IMR-90 (cell line): Measurements from ENCODE around the gene GTF2A1L. TPM values are rescaled to one million over a fixed set of nuclear protein-coding genes. Genes with fewer than 3 reads are reported as not detected.
A peak's percentile ranks its signal among the peaks of the same experiment; 100 is the strongest.

ENCODE experiments used
- ATAC-seq: fragments of 200-7000 bp; cut with Tn5 transposase; 2 replicates; pipeline ENCODE4 v1.9.1; 2020; ENCODE audit warnings: low read depth, mild to moderate bottlenecking, moderate library complexity
- BruUV-seq: library from RNA; stranded (reverse); fragments of 400-500 nt; replicated peaks from 2 replicates; lab custom pipeline; 2021; lab: Mats Ljungman, UMichigan
- CTCF ChIA-PET: fragments of 300-600 bp; formaldehyde crosslinking; extraction: SDS; loops from one replicate; lab custom pipeline; 2021; ENCODE audit warnings: antibody characterized with exemption; lab: Yijun Ruan, JAX
- POLR2A ChIA-PET: fragments of 300-600 bp; sonication (Branson Sonifier 250); formaldehyde crosslinking; loops from one replicate; lab custom pipeline; 2022; ENCODE audit warnings: antibody characterized with exemption; ENCODE audit not compliant: unreplicated experiment; lab: Charles Lee
- DNase-seq: peaks from one replicate; pipeline ENCODE4 v3.0.0; 2013
- H2AFZ ChIP-seq: replicated peaks from 2 replicates; pipeline ENCODE3; 2013; ENCODE audit warnings: low read length, mild to moderate bottlenecking; ENCODE audit not compliant: poor library complexity
- H2AK5ac ChIP-seq: 2 replicates; pipeline ENCODE4 v1.6.1; 2013; ENCODE audit warnings: low read depth, low read length, inconsistent platforms
- H2AK9ac ChIP-seq: replicated peaks from 2 replicates; pipeline ENCODE3; 2013; ENCODE audit warnings: mild to moderate bottlenecking, low read depth, low read length, moderate library complexity; ENCODE audit not compliant: poor library complexity
- H2BK120ac ChIP-seq: 2 replicates; pipeline ENCODE4 v1.6.1; 2013; ENCODE audit warnings: low read depth, low read length, inconsistent platforms
- H2BK15ac ChIP-seq: 3 replicates; pipeline ENCODE4 v1.6.1; 2013; ENCODE audit warnings: low read depth, low read length, inconsistent platforms
- H2BK20ac ChIP-seq: 2 replicates; pipeline ENCODE4 v1.6.1; 2013; ENCODE audit warnings: low read depth, mild to moderate bottlenecking, inconsistent platforms, low read length, moderate library complexity
- H2BK5ac ChIP-seq: 2 replicates; pipeline ENCODE4 v1.6.1; 2013; ENCODE audit warnings: mild to moderate bottlenecking, low read depth, low read length, inconsistent platforms; ENCODE audit not compliant: poor library complexity, severe bottlenecking
- H3K14ac ChIP-seq: replicated peaks from 2 replicates; pipeline ENCODE4 v1.6.1; 2013; ENCODE audit warnings: low read depth, low read length, inconsistent platforms
- H3K18ac ChIP-seq: 2 replicates; pipeline ENCODE4 v1.6.1; 2013; ENCODE audit warnings: low read depth, low read length, control low read depth
- H3K23ac ChIP-seq: 2 replicates; pipeline ENCODE4 v1.6.1; 2013; ENCODE audit warnings: low read depth, low read length, inconsistent platforms
- H3K27ac ChIP-seq: 2 replicates; pipeline ENCODE4 v1.5.1; 2013; ENCODE audit warnings: mild to moderate bottlenecking, control low read depth, low read length; ENCODE audit not compliant: insufficient read depth
- H3K27me3 ChIP-seq: 2 replicates; pipeline ENCODE4 v1.6.1; 2013; ENCODE audit warnings: low read length; ENCODE audit not compliant: control insufficient read depth, insufficient read depth
- H3K36me3 ChIP-seq: 2 replicates; pipeline ENCODE4 v1.6.1; 2013; ENCODE audit warnings: low read length, mixed read lengths; ENCODE audit not compliant: control insufficient read depth, insufficient read depth
- H3K4ac ChIP-seq: 2 replicates; pipeline ENCODE4 v1.6.1; 2013; ENCODE audit warnings: low read depth, low read length, inconsistent platforms
- H3K4me1 ChIP-seq: 2 replicates; pipeline ENCODE4 v1.6.1; 2013; ENCODE audit warnings: low read length, mixed read lengths; ENCODE audit not compliant: control insufficient read depth, insufficient read depth
- H3K4me2 ChIP-seq: 2 replicates; pipeline ENCODE4 v1.6.1; 2013; ENCODE audit warnings: low read depth, mild to moderate bottlenecking, control low read depth, low read length, moderate library complexity
- H3K4me3 ChIP-seq: 2 replicates; pipeline ENCODE4 v1.5.1; 2013; ENCODE audit warnings: low read depth, mild to moderate bottlenecking, control low read depth, low read length, moderate library complexity; ENCODE audit not compliant: insufficient read depth
- H3K56ac ChIP-seq: 2 replicates; pipeline ENCODE4 v1.6.1; 2013; ENCODE audit warnings: low read length, inconsistent platforms; ENCODE audit not compliant: insufficient read depth; ENCODE audit errors: extremely low read depth
- H3K79me1 ChIP-seq, 2 experiments: 2 replicates each; pipeline ENCODE4 v1.6.1; 2013; ENCODE audit warnings: low read length in 2 of 2, inconsistent platforms in 1 of 2, low read depth in 1 of 2
- H3K9ac ChIP-seq: 2 replicates; pipeline ENCODE4 v1.6.1; 2013; ENCODE audit warnings: low read depth, low read length, control low read depth
- H3K9me1 ChIP-seq: 2 replicates; pipeline ENCODE4 v1.6.1; 2013; ENCODE audit warnings: low read length, inconsistent platforms; ENCODE audit not compliant: insufficient read depth
- H3K9me3 ChIP-seq: 2 replicates; pipeline ENCODE4 v1.6.1; 2013; ENCODE audit warnings: low read length; ENCODE audit not compliant: control insufficient read depth, insufficient read depth
- H4K20me1 ChIP-seq: 2 replicates; pipeline ENCODE4 v1.6.1; 2013; ENCODE audit warnings: low read length, inconsistent platforms; ENCODE audit not compliant: insufficient read depth
- H4K5ac ChIP-seq: 2 replicates; pipeline ENCODE4 v1.6.1; 2013; ENCODE audit warnings: mild to moderate bottlenecking, low read depth, low read length, control low read depth
- H4K8ac ChIP-seq, 2 experiments: 2 replicates each; pipeline ENCODE4 v1.6.1; 2013; ENCODE audit warnings: low read depth in 2 of 2, low read length in 2 of 2, control low read depth in 1 of 2, inconsistent platforms in 1 of 2
- H4K91ac ChIP-seq: 2 replicates; pipeline ENCODE4 v1.6.1; 2013; ENCODE audit warnings: low read depth, low read length, inconsistent platforms; ENCODE audit not compliant: insufficient read depth
- BHLHE40 ChIP-seq: fragments of 150-350 bp; IDR thresholded peaks from 2 replicates; pipeline ENCODE4 v1.6.1; 2016; ENCODE audit warnings: mild to moderate bottlenecking, low read depth, low read length
- CEBPB ChIP-seq: IDR thresholded peaks from 2 replicates; pipeline ENCODE4 v1.6.1; 2012; ENCODE audit warnings: low read depth, low read length, improper control_type of control experiment
- CTCF ChIP-seq: conservative IDR thresholded peaks from 2 replicates; pipeline ENCODE4 v1.5.1; 2012; ENCODE audit warnings: mild to moderate bottlenecking, low read depth, low read length, improper control_type of control experiment
- FOS ChIP-seq: fragments of 150-350 bp; IDR thresholded peaks from 2 replicates; pipeline ENCODE4 v1.6.1; 2016; ENCODE audit warnings: low read depth, low read length
- MXI1 ChIP-seq: IDR thresholded peaks from 2 replicates; pipeline ENCODE4 v1.6.1; 2012; ENCODE audit warnings: low read depth, mild to moderate bottlenecking, low read length, moderate library complexity, borderline replicate concordance
- WGBS, 2 experiments: methylation state at CpG; one replicate each; pipeline versions ENCODE4 v1.1.5 to v1.1.7; 2013; ENCODE audit warnings: missing lambda C conversion rate in 2 of 2; ENCODE audit not compliant: insufficient read length in 1 of 2; ENCODE audit errors: extremely low coverage in 2 of 2; 5-methylcytosine and 5-hydroxymethylcytosine counted together
- dilution Hi-C: fragments of 300-500 bp; cut with HindIII; formaldehyde crosslinking; loops from one replicate; pipeline ENCODE4 v1.14.3; 2018; ENCODE audit warnings: low sequenced_read_pairs; ENCODE audit not compliant: unreplicated experiment
- in situ Hi-C: fragments of 300-500 bp; cut with MboI; formaldehyde crosslinking; loops from 3 replicates; pipeline ENCODE4 v1.14.3; 2019; ENCODE audit warnings: low sequenced_read_pairs, inconsistent platforms, mixed read lengths
- intact Hi-C: fragments of 100-400 bp; cut with micrococcal nuclease; formaldehyde crosslinking; loops from 2 replicates; pipeline ENCODE4 v1.10.0; 2022
- polyA plus RNA-seq, 3 experiments: library from polyadenylated mRNA; depleted of rRNA; stranded (reverse); fragments of >200 nt; gene quantifications; 2 replicates each; pipeline ENCODE4 v1.2.3, GENCODE V29; 2012; ENCODE audit warnings: low replicate concordance in 1 of 3
- total RNA-seq: library from RNA; depleted of rRNA; stranded (reverse); fragments of >200 nt; gene quantifications from 2 replicates; pipeline ENCODE4 v1.2.3, GENCODE V29; 2012
- TF ChIP-seq, protein P1 (sequence below): fragments of 150-350 bp; IDR thresholded peaks from 2 replicates; pipeline ENCODE4 v1.6.1; 2016; ENCODE audit warnings: low read depth, mild to moderate bottlenecking, low read length, moderate library complexity, borderline replicate concordance

The GTF2A1L gene
- total and polyA plus RNA-seq, 2 of the 4 experiments (the other 2 are of a cell fraction) = not detected

DNA sequence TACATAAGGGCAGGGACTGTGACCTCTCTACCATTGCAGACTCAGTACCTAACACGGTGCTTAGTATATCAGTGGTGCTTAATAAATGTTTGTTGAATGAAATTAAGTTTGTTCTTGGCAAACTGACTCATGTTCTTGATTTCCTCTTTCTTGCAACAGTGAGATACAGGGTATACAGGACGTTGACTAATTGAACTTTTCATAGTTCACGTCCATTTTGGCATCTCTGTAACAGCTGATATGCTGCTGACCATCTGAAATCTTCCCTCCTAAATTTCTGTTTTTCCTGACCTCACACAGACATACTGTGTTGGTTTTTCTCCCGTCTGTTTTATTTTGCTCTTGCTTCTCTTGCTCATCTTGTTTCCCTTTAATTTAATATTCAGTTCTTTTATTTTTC is 93.7 kb downstream of the GTF2A1L start:
- Histone ChIP-seq H2BK15ac (peak overlapping the region; percentile 17; the same call in 2 of the 3 replicates), H2BK120ac (peak overlapping the region; percentile 96), H3K4me3 (no peak overlapping the region), H3K18ac (peak overlapping the region; percentile 88), H3K23ac (peak overlapping the region; percentile 39; the same call in 1 of the 2 replicates), H4K5ac (peak overlapping the region; percentile 83; the same call in 1 of the 2 replicates), H3K27me3 (no peaks in the 10 kb centered on the region), H3K4me1 (peaks cover 20% of the 10 kb centered on the region), H2AK5ac (no peak overlapping the region; the same call in 1 of the 2 replicates), H3K4me2 (no peak overlapping the region), H3K9me3 (peaks cover 2% of the 10 kb centered on the region; the same call in 1 of the 2 replicates), H3K14ac (peak overlapping the region; percentile 91), H3K79me1 (no peaks in the 10 kb centered on the region), H3K56ac (no peak overlapping the region), H2BK20ac (peak overlapping the region; percentile 94), H3K9ac (no peak overlapping the region), H4K91ac (peak overlapping the region; percentile 86), H3K4ac (peak overlapping the region; percentile 87; the same call in 1 of the 2 replicates), H3K36me3 (no peaks in the 10 kb centered on the region), H3K9me1 (peaks cover 17% of the 10 kb centered on the region), H4K8ac (peak overlapping the region; percentile 70 to 88), H2AK9ac (no peak overlapping the region), H2AFZ (no peak overlapping the region), H4K20me1 (no peaks in the 10 kb centered on the region), H3K27ac (no peak overlapping the region), H2BK5ac (peak overlapping the region; percentile 64)
- TF ChIP-seq, protein P1, sequence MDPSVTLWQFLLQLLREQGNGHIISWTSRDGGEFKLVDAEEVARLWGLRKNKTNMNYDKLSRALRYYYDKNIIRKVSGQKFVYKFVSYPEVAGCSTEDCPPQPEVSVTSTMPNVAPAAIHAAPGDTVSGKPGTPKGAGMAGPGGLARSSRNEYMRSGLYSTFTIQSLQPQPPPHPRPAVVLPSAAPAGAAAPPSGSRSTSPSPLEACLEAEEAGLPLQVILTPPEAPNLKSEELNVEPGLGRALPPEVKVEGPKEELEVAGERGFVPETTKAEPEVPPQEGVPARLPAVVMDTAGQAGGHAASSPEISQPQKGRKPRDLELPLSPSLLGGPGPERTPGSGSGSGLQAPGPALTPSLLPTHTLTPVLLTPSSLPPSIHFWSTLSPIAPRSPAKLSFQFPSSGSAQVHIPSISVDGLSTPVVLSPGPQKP = no peak
- no peak for TF ChIP-seq MXI1
- TF ChIP-seq CTCF = no peak
- TF ChIP-seq BHLHE40 = no peak
- TF ChIP-seq FOS = no peak
- peak; percentile 46; the same call in 1 of the 2 replicates for TF ChIP-seq CEBPB
- intact Hi-C loops (loop anchor here (10.0 kb wide), 1 partner anchor 233 kb away; no protein-coding TSS in a partner anchor), in situ Hi-C loops (loop anchor here (10.0 kb wide), 1 partner anchor 143 kb away; no protein-coding TSS in a partner anchor), dilution Hi-C loops (no loop called here)
- ChIA-PET POLR2A (no interaction called here), CTCF (no interaction called here)
- BruUV-seq = no TSS peak
- WGBS, 2 experiments = 50% methylated on average over 2 of the region's 4 CpGs; no CpG with 5 or more reads in 1 of the 2 experiments
- ATAC-seq (no peak), DNase-seq (peak; percentile 41)
